Tibial artery (tissue), 4 donors: Measurements from ENCODE around the gene KLHL5.

Source experiments
- DNase-seq, 2 donors: peaks; one replicate each; pipeline ENCODE4 v3.0.0-alpha.2; 2019
- H3K27ac ChIP-seq, 2 donors: fragments of 200-600 bp; sonication (generic) in 1 of 2; 1 replicate in 1 of 2; 2 replicates in 1 of 2; pipeline ENCODE4 v1.5.1; 2018 to 2019; ENCODE audit warnings: mild to moderate bottlenecking in 1 of 2
- H3K27me3 ChIP-seq, 2 donors: fragments of 200-600 bp; sonication (generic) in 1 of 2; one replicate each; pipeline versions ENCODE4 v1.5.1 to v1.6.0; 2016 to 2019
- H3K36me3 ChIP-seq, 3 donors: fragments of 200-600 bp; sonication (generic) in 2 of 3; one replicate each; pipeline ENCODE4 v1.5.1; 2016 to 2019; ENCODE audit warnings: mild to moderate bottlenecking in 2 of 3
- H3K4me1 ChIP-seq, 4 donors: fragments of 200-600 bp; sonication (generic) in 2 of 4; 1 replicate in 3 of 4; 2 replicates in 1 of 4; pipeline ENCODE4 v1.5.1; 2016 to 2019
- H3K4me3 ChIP-seq, 2 donors: fragments of 200-600 bp; sonication (generic) in 1 of 2; 1 replicate in 1 of 2; 2 replicates in 1 of 2; pipeline ENCODE4 v1.5.1; 2018 to 2019; ENCODE audit warnings: mild to moderate bottlenecking in 2 of 2
- H3K9me3 ChIP-seq, 3 donors: fragments of 200-600 bp; sonication (generic) in 1 of 3; one replicate each; pipeline ENCODE4 v1.5.1; 2016 to 2019
- CTCF ChIP-seq, 2 experiments: fragments of 200-600 bp in 1 of 2; fragments of 450-650 bp in 1 of 2; IDR thresholded peaks; one replicate each; pipeline ENCODE4 v1.5.1; 2017 to 2019; ENCODE audit warnings: antibody characterized with exemption in 2 of 2, mild to moderate bottlenecking in 1 of 2, moderate library complexity in 1 of 2
- intact Hi-C: fragments of 100-400 bp; cut with DNase I; formaldehyde crosslinking; loops from one replicate; pipeline ENCODE4 v1.15.0; 2023; ENCODE audit warnings: low total_unique reads

The KLHL5 gene

GRCh38 chr4:39103291-39103690, 41.3 kb downstream of the KLHL5 start:
- intact Hi-C loops: no loop called here
- Histone ChIP-seq H3K4me3 (no peak overlapping the region), H3K27ac (no peak overlapping the region), H3K36me3 (peaks cover 9 to 23% (median 12%) of the 10 kb centered on the region in 3 donors), H3K27me3 (no peaks in the 10 kb centered on the region), H3K4me1 (no peaks in the 10 kb centered on the region), H3K9me3 (no peaks in the 10 kb centered on the region)
- TF ChIP-seq CTCF (IDR thresholded peaks at IDR 0.05): no peak
- no peak for DNase-seq

DNA sequence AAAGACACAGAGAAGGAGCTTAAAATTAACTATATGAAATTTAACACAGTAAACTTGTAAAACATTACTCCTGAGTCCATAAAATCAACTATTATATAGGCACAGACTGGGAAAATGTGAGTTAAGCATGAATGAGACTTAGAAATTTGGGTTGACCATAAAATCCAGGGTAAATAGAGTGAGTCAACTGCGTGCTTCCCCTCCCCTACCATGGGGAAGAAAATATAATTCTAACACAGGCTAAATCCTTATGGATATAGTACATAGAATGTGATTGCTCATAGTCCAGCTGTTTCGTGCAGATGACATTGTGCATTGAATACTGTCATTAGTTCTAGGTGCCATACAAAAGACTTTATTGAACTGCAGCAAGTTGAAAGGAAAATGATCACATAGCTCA, 42.2 kb downstream of the KLHL5 start:
- H3K4me1 ChIP-seq: no peaks in the 10 kb centered on the region
- H3K27me3 ChIP-seq: no peaks in the 10 kb centered on the region
- TF ChIP-seq CTCF (IDR thresholded peaks at IDR 0.05): no peak
- H3K27ac ChIP-seq: no peak overlapping the region
- H3K36me3 ChIP-seq: peaks cover 9 to 21% (median 12%) of the 10 kb centered on the region in 3 donors
- no peak overlapping the region for H3K4me3 ChIP-seq
- intact Hi-C loops: no loop called here
- H3K9me3 ChIP-seq: no peaks in the 10 kb centered on the region
- DNase-seq: no peak

- no peak for TF ChIP-seq CTCF (IDR thresholded peaks at IDR 0.05)
- H3K36me3 ChIP-seq: peaks cover 9 to 19% (median 12%) of the 10 kb centered on the region in 3 donors
- no peak for DNase-seq
- no peak overlapping the region for H3K4me3 ChIP-seq
- intact Hi-C loops: no loop called here
- H3K9me3 ChIP-seq: no peaks in the 10 kb centered on the region
- H3K27ac ChIP-seq: no peak overlapping the region
- H3K27me3 ChIP-seq: no peaks in the 10 kb centered on the region
- no peaks in the 10 kb centered on the region for H3K4me1 ChIP-seq
Measured at GRCh38 chr4:39106011-39106410, 44.0 kb downstream of the KLHL5 start.

DNA sequence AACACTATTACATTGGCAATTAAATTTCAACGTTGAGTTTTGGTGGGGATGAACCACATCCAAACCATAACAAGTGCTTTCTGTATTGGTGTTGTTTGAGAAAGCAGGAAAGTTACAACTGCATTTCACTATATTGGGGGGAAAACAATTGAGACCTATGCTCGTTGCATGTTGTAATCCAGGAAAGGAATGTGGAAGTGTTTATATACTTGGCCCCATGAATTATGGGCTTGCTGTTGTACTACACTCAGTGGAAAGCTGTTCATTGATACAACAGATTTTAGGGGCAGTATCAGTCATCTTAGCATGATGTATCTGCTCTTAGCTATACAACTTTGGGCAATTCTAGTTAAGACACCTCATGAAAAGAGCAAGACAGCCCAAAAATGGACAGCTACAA, 52.4 kb downstream of the KLHL5 start:
- Histone ChIP-seq H3K27ac (no peak overlapping the region), H3K36me3 (peaks cover 8 to 30% (median 29%) of the 10 kb centered on the region in 3 donors), H3K4me3 (no peak overlapping the region), H3K9me3 (no peaks in the 10 kb centered on the region), H3K4me1 (no peaks in the 10 kb centered on the region), H3K27me3 (no peaks in the 10 kb centered on the region)
- TF ChIP-seq CTCF (IDR thresholded peaks at IDR 0.05): no peak
- intact Hi-C loops: no loop called here
- no peak for DNase-seq

- intact Hi-C loops: no loop called here
- Histone ChIP-seq H3K4me3 (no peak overlapping the region), H3K4me1 (no peaks in the 10 kb centered on the region), H3K27ac (no peak overlapping the region), H3K9me3 (no peaks in the 10 kb centered on the region), H3K27me3 (no peaks in the 10 kb centered on the region), H3K36me3 (peaks cover 12 to 28% (median 27%) of the 10 kb centered on the region in 3 donors)
- no peak for DNase-seq
- TF ChIP-seq CTCF (IDR thresholded peaks at IDR 0.05): no peak
Measured at GRCh38 chr4:39118034-39118658, 56.1 kb downstream of the KLHL5 start.

GRCh38 chr4:39120418-39120817, 58.4 kb downstream of the KLHL5 start:
- no peak overlapping the region for H3K4me3 ChIP-seq
- no peak for DNase-seq
- H3K27me3 ChIP-seq: no peaks in the 10 kb centered on the region
- H3K4me1 ChIP-seq: no peaks in the 10 kb centered on the region
- H3K9me3 ChIP-seq: no peaks in the 10 kb centered on the region
- no peak overlapping the region for H3K27ac ChIP-seq
- TF ChIP-seq CTCF (IDR thresholded peaks at IDR 0.05): no peak
- peaks cover 6 to 8% (median 7%) of the 10 kb centered on the region in 3 donors for H3K36me3 ChIP-seq
- intact Hi-C loops: no loop called here
